GM19025 (cell line): ENCODE results near the gene KRTAP1-4.
"Not testable (repeated sequence)": the region's sequence is repeated elsewhere in the genome, so short reads cannot be mapped to it uniquely, and the experiment has no call there.

Source experiments
- ATAC-seq: cut with Tn5 transposase; IDR thresholded peaks from one replicate; pipeline ENCODE4 v1.9.1; 2021; ENCODE audit warnings: mild to moderate bottlenecking, low read depth, moderate library complexity; ENCODE audit not compliant: unreplicated experiment

The KRTAP1-4 gene, protein sequence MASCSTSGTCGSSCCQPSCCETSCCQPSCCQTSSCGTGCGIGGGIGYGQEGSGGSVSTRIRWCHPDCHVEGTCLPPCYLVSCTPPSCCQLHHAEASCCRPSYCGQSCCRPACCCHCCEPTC

GRCh38 chr17:41029633-41030245 is at the start of gene KRTAP1-4:
KRTAP1-4 (minus strand) TSS chr17:41030195; CDS start chr17:41030078, 117 bp downstream.
- ATAC-seq = no peak

GRCh38 chr17:41076788-41077187 is 46.8 kb upstream of the KRTAP1-4 start:
- no peak for ATAC-seq

GRCh38 chr17:41073676-41074075 is 43.7 kb upstream of the KRTAP1-4 start:
- no peak for ATAC-seq

GRCh38 chr17:41071606-41072360 is 41.8 kb upstream of the KRTAP1-4 start:
- no peak for ATAC-seq

GRCh38 chr17:41069031-41069430 is 39.0 kb upstream of the KRTAP1-4 start:
- ATAC-seq = no peak

DNA sequence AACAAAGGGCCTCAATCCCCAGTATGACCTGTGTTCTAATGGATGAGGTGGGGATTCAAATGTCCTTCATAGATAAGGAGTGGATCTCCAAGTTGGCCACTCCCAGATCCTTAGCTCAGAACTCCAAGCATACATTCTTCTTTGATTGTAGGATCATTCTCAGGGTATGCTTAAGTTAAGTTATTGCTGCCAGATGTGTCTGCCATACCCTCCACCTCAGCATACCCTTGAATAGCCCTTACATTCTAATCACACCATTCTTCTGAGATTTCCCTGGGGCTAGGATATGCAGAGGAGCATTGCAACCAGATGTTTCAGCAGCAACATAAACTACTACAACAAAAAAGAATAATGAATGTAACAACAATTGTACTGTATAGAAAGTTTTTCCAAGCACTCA is 37.3 kb upstream of the KRTAP1-4 start:
- no peak for ATAC-seq

DNA sequence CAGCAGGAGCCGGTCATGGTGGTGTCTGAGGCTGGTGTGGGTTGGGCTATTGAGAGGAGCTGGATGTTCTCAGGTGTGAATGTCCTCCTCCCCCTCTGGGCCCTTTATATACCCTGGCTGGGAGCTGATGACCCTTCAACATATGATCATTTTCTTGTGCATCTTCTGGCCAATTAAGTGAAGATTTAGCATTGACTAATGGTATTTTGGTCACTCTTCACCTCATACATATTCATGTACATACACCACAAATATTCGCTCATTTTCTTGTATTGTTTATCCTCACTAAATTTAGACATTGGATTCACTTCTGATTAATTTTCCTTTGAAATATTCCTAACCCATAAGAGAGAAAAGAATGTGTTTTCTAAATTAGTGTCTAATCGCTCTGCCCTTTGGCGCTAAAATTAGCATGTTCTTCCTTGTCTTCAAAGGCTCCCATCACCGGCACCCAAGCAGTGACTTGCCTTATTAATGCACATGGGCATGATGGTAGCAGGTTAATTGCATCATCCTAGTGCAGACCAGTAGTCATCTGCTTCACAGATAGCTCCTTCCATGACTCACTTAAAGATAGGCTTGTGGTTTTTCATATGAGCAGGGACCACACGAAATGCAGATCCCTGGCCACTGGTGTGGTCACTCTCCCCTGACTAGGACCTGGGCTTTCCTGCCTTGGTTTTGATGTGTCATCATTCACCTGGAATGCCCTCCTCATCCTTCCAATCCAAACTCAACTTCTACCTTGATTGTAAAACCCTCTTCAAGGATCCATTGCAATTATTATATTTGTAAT is 36.0 kb upstream of the KRTAP1-4 start, which contains the start of gene KRTAP2-4:
TSS of gene KRTAP2-4 (minus strand) at position 51 of the 796 bp plus-strand sequence. CDS start at position 17, 34 bp downstream.
- no peak for ATAC-seq

DNA sequence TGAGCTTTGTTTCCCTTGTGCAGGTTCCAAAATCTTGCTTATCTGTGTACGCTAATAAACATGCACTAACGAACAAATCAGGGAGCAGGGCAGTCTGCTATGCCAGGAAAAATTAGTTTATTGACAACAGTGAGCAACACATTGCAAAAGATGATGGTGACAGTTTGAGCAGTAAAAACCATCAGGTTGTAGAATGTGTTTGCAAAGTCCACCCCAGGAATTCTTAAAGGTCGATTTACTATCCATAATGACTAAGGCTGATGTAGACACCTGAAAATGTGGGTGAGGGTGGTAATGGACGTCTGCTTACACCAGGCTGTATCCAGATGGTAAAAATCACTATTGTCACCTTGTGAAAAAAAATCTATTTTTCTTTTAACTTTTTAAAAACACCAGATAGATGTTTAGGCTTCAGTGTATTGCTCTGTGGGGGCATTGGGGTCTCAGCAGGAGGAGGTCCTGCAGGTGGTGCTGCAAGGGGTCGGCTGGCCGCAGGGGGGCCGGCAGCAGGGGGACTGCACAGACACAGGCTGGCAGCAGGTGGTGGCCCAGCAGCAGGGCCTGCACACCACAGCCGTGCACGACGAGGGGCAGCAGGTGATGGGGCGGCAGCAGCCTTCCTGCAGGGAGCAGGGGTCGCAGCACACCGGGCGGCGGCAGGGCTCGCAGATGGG is 35.2 kb upstream of the KRTAP1-4 start:
- not testable (repeated sequence) for ATAC-seq

GRCh38 chr17:41064301-41064700 is 34.3 kb upstream of the KRTAP1-4 start:
- no peak for ATAC-seq

DNA sequence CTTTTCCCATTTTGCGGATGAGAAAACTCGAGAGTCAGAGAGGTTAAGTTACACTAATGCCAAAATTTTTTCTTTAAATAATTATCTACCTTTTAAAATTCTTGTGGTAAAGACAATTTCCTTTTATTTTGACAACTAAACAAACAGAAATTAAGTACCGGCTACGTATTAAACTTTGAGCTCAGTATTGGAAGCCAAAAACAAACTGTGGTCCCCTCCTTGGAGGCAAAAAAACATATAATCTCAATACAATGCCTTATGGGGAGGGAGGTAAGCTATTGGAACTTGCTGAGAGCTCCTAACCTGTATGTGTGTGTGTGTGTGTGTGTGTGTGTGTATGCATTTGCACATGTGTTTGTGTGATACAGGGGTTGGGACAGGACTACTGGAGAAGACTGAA is 33.5 kb upstream of the KRTAP1-4 start:
- no peak for ATAC-seq

DNA sequence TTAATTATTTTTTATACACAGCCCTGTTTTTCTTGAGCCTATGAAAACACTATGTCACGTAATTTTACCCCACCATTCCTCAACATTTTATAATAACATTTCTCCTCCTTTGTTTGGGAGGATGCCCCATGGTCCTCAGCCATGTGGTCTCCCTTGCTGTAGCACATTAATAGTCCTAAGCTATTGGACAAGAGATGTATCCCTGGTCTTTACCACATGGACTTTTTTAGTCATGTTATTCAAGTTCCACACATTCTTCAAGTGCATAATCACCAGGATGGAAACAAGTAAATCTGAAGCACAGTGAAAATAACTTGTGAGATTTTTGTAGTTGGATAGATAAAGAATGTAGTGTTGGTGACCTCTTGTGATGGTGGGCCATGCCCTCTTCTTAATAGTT is 32.0 kb upstream of the KRTAP1-4 start:
- no peak for ATAC-seq

DNA sequence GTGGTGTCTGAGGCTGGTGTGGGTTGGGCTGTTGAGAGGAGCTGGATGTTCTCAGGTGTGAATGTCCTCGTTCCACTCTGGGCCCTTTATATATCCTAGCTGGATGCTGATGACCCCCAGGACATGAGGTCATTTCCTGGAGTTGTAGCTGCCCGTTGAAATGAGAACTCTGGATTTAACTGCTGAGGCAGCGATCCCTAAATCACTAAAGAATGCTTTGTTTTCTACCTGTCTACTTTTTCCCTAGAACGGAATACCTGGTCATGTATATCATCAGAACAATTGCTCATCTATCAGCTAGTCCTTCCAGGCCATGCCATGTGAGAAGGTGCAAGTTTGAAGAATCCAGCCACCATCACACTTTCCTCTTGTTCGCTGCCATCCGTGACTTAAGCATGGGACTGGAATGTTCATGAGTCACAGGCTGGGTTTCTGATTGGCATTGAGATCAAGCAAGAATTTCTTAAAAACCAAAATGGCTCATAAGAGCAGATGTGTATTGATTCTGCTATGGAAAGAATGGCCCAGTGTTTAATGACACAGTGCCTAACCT is 30.1 kb upstream of the KRTAP1-4 start, which contains the start of gene KRTAP2-3:
TSS of gene KRTAP2-3 (minus strand) at position 63 of the 553 bp plus-strand sequence. CDS start 64 bp downstream, outside the sequence.
- no peak for ATAC-seq

- not testable (repeated sequence) for ATAC-seq
Observed at GRCh38 chr17:41059276-41060051, 29.5 kb upstream of the KRTAP1-4 start.

GRCh38 chr17:41058741-41059140 is 28.7 kb upstream of the KRTAP1-4 start:
- no peak for ATAC-seq

- no peak for ATAC-seq
Observed at GRCh38 chr17:41057547-41057946, 27.6 kb upstream of the KRTAP1-4 start.

- not testable (repeated sequence) for ATAC-seq
Observed at GRCh38 chr17:41055130-41055529, 25.1 kb upstream of the KRTAP1-4 start, which contains the start of gene KRTAP2-2. KRTAP2-2 (minus strand) TSS chr17:41055230; CDS start chr17:41055211, 19 bp downstream.

- ATAC-seq = not testable (repeated sequence)
Observed at GRCh38 chr17:41054556-41054955, 24.6 kb upstream of the KRTAP1-4 start.

- no peak for ATAC-seq
Observed at GRCh38 chr17:41054025-41054424, 24.0 kb upstream of the KRTAP1-4 start.

DNA sequence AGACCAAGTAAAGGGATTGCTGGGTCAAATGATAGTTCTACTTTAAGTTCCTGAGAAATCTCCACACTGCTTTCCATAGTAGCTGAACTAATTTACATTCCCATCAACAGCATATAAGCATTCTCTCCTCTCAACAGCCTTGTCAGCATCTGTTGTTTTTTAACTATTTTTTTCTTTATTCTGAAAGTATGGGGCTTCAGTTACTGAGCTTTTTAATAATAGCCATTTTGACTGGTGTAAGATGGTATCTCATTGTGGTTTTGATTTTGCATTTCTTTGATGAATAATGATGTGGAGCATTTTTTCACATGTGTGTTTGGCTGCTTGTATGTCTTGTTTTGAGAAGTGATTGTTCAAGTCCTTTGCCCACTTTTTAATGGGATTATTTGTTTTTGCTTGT is 22.6 kb upstream of the KRTAP1-4 start:
- no peak for ATAC-seq
